Breast epithelium (tissue), 3 donors: ENCODE data around the gene RBM33.

Source experiments
- POLR2A ChIP-seq: fragments of 450-650 bp; IDR thresholded peaks from one replicate; pipeline ENCODE4 v1.6.1; 2016; ENCODE audit warnings: antibody characterized with exemption, mild to moderate bottlenecking, moderate library complexity
- POLR2AphosphoS5 ChIP-seq, 3 donors: sonication (generic); formaldehyde crosslinking; IDR thresholded peaks; one replicate each; pipeline ENCODE4 v1.6.1; 2017; ENCODE audit warnings: antibody characterized with exemption in 3 of 3
- TF ChIP-seq, protein P1 (sequence below), 3 donors: fragments of 450-650 bp; IDR thresholded peaks; one replicate each; pipeline ENCODE4 v1.5.1; 2016 to 2017; ENCODE audit warnings: antibody characterized with exemption in 3 of 3, mild to moderate bottlenecking in 3 of 3, moderate library complexity in 3 of 3

DNA sequence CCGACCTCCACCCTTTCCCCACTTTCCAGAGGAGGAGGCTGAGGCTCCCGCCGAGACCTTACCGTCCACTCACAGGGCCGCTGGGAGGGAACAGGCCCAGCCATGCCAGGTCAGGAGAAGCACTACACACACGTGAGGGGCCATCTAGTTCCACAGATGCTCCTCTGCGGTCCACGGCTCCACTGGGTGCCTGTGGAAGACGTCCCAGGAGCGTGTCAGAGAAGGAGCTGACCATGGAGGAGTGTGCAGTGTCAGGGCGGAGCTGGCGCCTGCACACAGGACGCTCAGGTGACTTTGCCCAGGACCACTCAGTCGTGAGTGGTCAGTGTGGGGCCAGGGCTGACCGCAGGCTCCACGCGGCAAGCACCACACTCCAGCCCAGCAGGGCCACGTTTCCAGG lies 175.8 kb downstream of the RBM33 start:
- TF ChIP-seq, protein P1, sequence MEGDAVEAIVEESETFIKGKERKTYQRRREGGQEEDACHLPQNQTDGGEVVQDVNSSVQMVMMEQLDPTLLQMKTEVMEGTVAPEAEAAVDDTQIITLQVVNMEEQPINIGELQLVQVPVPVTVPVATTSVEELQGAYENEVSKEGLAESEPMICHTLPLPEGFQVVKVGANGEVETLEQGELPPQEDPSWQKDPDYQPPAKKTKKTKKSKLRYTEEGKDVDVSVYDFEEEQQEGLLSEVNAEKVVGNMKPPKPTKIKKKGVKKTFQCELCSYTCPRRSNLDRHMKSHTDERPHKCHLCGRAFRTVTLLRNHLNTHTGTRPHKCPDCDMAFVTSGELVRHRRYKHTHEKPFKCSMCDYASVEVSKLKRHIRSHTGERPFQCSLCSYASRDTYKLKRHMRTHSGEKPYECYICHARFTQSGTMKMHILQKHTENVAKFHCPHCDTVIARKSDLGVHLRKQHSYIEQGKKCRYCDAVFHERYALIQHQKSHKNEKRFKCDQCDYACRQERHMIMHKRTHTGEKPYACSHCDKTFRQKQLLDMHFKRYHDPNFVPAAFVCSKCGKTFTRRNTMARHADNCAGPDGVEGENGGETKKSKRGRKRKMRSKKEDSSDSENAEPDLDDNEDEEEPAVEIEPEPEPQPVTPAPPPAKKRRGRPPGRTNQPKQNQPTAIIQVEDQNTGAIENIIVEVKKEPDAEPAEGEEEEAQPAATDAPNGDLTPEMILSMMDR (IDR thresholded peaks at IDR 0.05), result no peak
- no peak for TF ChIP-seq POLR2A
- no peak for TF ChIP-seq POLR2AphosphoS5 (IDR thresholded peaks at IDR 0.05)
